ENCODE data around the gene SLC39A7. TPM values are rescaled to one million over a fixed set of nuclear protein-coding genes. Genes with fewer than 3 reads are reported as not detected.
A peak's percentile ranks its signal among the peaks of the same experiment; 100 is the strongest.

SLC39A7 gene
- total and polyA plus RNA-seq, 2 of the 13 experiments (the other 11 are each of a cell fraction or from before 2014, with no cell fraction given): 142 to 229 TPM

DNA sequence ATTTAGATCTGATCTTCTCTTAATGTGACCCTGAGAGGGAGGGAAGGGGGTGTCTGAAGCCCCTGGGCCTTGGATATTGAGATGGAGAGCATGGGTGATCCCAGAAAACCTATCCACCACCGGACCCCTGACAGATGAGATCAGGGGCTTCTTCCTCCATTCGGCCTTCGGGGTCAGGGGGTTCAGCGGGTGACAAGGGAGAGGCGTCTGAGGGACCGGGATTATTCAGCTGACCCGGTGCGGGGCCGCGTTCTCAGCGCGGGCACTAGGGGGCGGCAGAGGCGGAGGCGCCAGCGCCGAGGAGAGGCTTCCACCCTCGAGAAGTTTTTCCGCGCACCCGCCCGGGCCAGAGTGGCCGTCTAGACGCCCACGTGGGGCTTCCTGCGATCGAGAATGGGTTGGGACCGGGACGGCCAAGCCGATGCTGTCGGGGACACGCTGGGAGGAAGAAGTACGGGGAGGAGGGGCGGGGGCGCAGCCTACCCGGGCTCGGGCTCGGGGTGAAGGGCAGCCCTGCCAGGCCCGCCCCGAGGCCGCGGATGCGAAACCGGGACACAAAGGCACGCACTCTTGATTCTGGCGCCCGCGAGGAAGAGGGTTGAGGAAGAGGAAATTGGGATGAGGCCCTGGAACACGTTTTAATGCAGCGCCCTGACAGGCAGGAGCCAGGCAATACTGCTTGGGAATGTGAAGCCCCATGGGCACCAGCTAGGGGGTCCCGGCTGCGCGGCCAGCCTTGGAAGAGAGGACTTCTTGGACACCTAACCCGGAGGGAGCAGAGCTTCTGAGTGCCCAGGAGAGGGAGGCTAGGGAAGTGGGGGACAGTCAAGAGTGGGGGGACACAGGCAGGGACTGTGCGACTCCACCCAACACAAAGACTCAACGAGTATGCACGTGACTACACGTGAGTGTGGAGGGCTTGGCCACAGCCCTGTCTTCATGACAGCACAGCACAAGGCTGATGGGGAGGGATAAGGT is 39.0 kb upstream of the SLC39A7 start (continued):
- 0 out of 2 replicates have a peak, but pooled peaks have one; percentile 10 for TF ChIP-seq JUND (CRISPR knock-in tag; IDR thresholded peaks at IDR 0.05)
- no peak for TF ChIP-seq ZSCAN30 (CRISPR knock-in tag; IDR thresholded peaks at IDR 0.05)
- TF ChIP-seq ZNF34 (CRISPR knock-in tag; IDR thresholded peaks at IDR 0.05; ENCODE audit: borderline replicate concordance): no peak
- TF ChIP-seq RBM22 (optimal IDR thresholded peaks at IDR 0.05; ENCODE audit: low read length): no peak
- TF ChIP-seq, protein P1, sequence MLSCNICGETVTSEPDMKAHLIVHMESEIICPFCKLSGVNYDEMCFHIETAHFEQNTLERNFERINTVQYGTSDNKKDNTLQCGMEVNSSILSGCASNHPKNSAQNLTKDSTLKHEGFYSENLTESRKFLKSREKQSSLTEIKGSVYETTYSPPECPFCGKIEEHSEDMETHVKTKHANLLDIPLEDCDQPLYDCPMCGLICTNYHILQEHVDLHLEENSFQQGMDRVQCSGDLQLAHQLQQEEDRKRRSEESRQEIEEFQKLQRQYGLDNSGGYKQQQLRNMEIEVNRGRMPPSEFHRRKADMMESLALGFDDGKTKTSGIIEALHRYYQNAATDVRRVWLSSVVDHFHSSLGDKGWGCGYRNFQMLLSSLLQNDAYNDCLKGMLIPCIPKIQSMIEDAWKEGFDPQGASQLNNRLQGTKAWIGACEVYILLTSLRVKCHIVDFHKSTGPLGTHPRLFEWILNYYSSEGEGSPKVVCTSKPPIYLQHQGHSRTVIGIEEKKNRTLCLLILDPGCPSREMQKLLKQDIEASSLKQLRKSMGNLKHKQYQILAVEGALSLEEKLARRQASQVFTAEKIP (CRISPR knock-in tag; IDR thresholded peaks at IDR 0.05; ENCODE audit: borderline replicate concordance): no peak
- TF ChIP-seq EEA1 (CRISPR knock-in tag; IDR thresholded peaks at IDR 0.05; ENCODE audit: borderline replicate concordance): 0 out of 2 replicates have a peak, but pooled peaks have one; percentile 15
- no peak for TF ChIP-seq ZNF841 (CRISPR knock-in tag; IDR thresholded peaks at IDR 0.05; ENCODE audit: borderline replicate concordance)
- TF ChIP-seq ZNF44 (CRISPR knock-in tag; IDR thresholded peaks at IDR 0.05): no peak

DNA sequence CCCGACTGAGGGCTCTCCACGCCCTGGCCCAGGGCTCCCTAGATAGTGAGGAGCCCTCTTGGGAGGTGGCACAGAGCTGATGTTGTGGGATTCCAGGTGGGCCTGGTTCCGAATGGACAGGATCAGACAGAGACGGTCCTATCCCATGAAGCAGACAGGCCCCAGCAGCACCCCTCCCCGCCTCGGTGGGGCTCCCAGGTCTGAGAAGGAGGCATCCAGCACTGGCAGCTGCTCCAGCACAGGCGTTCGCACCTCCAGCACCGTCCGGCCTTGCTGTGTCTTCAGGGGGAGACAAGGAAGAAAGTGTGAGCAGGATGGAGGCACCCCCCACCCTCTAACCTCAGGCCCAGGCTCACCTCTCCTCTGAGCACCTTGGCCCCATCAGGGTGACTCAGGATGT is 37.1 kb upstream of the SLC39A7 start:
- no peaks in the 10 kb centered on the region for H4K20me1 ChIP-seq (ENCODE audit: insufficient read depth, low read length)
- no peak for ATAC-seq
- DNase-seq (ENCODE audit: low spot score): no peak
- BruUV-seq (replicated peaks): no TSS peak
- no peak overlapping the region for H3K4me2 ChIP-seq (ENCODE audit: low read depth, low read length)
- CTCF ChIA-PET (ENCODE audit: low intra/inter-chr PET ratio, low total read pairs): no interaction called here
- no peak overlapping the region for H2AFZ ChIP-seq (ENCODE audit: low read length)
- no peaks in the 10 kb centered on the region for H3K9me3 ChIP-seq (ENCODE audit: low read length)
- intact Hi-C loops (cut with micrococcal nuclease; ENCODE audit: unreplicated experiment): no loop called here
- peaks cover 35% of the 10 kb centered on the region for H3K4me1 ChIP-seq (ENCODE audit: insufficient read depth, low read length)
- H3K36me3 ChIP-seq (replicated peaks in 1 of 2; ENCODE audit: control insufficient read depth in 1 of 2, insufficient read depth in 2 of 2, low read length in 2 of 2): no peaks in the 10 kb centered on the region
- in situ Hi-C loops (cut with HindIII; ENCODE audit: extremely low pct_ligation_motif_present, low pct_unique_long_range_greater_than_20kb): loop anchor here (5.0 to 10.0 kb wide), 2 partner anchors 84 to 149 kb away; no protein-coding TSS in a partner anchor
- H3K4me3 ChIP-seq (replicated peaks in 1 of 3; ENCODE audit: insufficient read depth in 1 of 3, low read depth in 2 of 3, low read length in 3 of 3): no peak overlapping the region
- H3K9ac ChIP-seq (ENCODE audit: insufficient read depth, low read depth, low read length): no peak overlapping the region
- no peak for FAIRE-seq
- H3K79me2 ChIP-seq (ENCODE audit: insufficient read depth, low read length): no peaks in the 10 kb centered on the region
- POLR2A ChIA-PET: interaction anchor here (1.3 kb wide), 1 partner anchor 85 kb away, joined by 5 read pairs; no protein-coding TSS in a partner anchor
- H3K27me3 ChIP-seq (ENCODE audit: control insufficient read depth in 1 of 2, insufficient read depth in 2 of 2, low read length in 2 of 2): peaks cover 6 to 20% of the 10 kb centered on the region in 2 experiments; a peak in 4 of 5 replicates
- no peak for TF ChIP-seq ZBTB7B (CRISPR knock-in tag; IDR thresholded peaks at IDR 0.05)
- TF ChIP-seq ZBTB42 (CRISPR knock-in tag; IDR thresholded peaks at IDR 0.05): no peak
- TF ChIP-seq, protein P2, sequence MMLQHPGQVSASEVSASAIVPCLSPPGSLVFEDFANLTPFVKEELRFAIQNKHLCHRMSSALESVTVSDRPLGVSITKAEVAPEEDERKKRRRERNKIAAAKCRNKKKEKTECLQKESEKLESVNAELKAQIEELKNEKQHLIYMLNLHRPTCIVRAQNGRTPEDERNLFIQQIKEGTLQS (CRISPR knock-in tag; IDR thresholded peaks at IDR 0.05): no peak
- TF ChIP-seq RBM22 (optimal IDR thresholded peaks at IDR 0.05; ENCODE audit: low read length): no peak
- TF ChIP-seq, protein P3, sequence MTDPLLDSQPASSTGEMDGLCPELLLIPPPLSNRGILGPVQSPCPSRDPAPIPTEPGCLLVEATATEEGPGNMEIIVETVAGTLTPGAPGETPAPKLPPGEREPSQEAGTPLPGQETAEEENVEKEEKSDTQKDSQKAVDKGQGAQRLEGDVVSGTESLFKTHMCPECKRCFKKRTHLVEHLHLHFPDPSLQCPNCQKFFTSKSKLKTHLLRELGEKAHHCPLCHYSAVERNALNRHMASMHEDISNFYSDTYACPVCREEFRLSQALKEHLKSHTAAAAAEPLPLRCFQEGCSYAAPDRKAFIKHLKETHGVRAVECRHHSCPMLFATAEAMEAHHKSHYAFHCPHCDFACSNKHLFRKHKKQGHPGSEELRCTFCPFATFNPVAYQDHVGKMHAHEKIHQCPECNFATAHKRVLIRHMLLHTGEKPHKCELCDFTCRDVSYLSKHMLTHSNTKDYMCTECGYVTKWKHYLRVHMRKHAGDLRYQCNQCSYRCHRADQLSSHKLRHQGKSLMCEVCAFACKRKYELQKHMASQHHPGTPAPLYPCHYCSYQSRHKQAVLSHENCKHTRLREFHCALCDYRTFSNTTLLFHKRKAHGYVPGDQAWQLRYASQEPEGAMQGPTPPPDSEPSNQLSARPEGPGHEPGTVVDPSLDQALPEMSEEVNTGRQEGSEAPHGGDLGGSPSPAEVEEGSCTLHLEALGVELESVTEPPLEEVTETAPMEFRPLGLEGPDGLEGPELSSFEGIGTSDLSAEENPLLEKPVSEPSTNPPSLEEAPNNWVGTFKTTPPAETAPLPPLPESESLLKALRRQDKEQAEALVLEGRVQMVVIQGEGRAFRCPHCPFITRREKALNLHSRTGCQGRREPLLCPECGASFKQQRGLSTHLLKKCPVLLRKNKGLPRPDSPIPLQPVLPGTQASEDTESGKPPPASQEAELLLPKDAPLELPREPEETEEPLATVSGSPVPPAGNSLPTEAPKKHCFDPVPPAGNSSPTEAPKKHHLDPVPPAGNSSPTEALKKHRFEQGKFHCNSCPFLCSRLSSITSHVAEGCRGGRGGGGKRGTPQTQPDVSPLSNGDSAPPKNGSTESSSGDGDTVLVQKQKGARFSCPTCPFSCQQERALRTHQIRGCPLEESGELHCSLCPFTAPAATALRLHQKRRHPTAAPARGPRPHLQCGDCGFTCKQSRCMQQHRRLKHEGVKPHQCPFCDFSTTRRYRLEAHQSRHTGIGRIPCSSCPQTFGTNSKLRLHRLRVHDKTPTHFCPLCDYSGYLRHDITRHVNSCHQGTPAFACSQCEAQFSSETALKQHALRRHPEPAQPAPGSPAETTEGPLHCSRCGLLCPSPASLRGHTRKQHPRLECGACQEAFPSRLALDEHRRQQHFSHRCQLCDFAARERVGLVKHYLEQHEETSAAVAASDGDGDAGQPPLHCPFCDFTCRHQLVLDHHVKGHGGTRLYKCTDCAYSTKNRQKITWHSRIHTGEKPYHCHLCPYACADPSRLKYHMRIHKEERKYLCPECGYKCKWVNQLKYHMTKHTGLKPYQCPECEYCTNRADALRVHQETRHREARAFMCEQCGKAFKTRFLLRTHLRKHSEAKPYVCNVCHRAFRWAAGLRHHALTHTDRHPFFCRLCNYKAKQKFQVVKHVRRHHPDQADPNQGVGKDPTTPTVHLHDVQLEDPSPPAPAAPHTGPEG (CRISPR knock-in tag; IDR thresholded peaks at IDR 0.05): no peak
- H3K27ac ChIP-seq (ENCODE audit: extremely low read length, insufficient read depth, low read length): no peak overlapping the region
- WGBS (ENCODE audit: low lambda C conversion rate): 34% methylated on average over 10 of the region's 10 CpGs
